Smooth muscle cell (in vitro differentiated cells): ENCODE measurements around the gene ARF1. TPM values are rescaled to one million over a fixed set of nuclear protein-coding genes. Genes with fewer than 3 reads are reported as not detected.

Experiments used
- DNase-seq: peaks from one replicate; lab custom pipeline; 2025; ENCODE audit not compliant: unreplicated experiment; lab: John Stamatoyannopoulos, UW
- H2AFZ ChIP-seq: fragments of 200-600 bp; sonication (generic); 2 replicates; pipeline ENCODE4 v1.6.0; 2016; ENCODE audit warnings: antibody characterized with exemption, low read depth, mild to moderate bottlenecking
- H3F3A ChIP-seq: fragments of 200-600 bp; sonication (generic); 2 replicates; pipeline ENCODE4 v1.6.0; 2017; ENCODE audit warnings: antibody characterized with exemption, low read depth
- H3K27ac ChIP-seq: fragments of 200-600 bp; sonication (generic); 2 replicates; pipeline ENCODE4 v1.5.1; 2016; ENCODE audit warnings: low read depth, mild to moderate bottlenecking
- H3K27me3 ChIP-seq: fragments of 200-600 bp; sonication (generic); 2 replicates; pipeline ENCODE4 v1.6.1; 2016; ENCODE audit warnings: low read depth, mild to moderate bottlenecking
- H3K36me3 ChIP-seq: fragments of 200-600 bp; sonication (generic); 2 replicates; pipeline ENCODE4 v1.5.1; 2016; ENCODE audit warnings: low read depth
- H3K4me1 ChIP-seq: fragments of 200-600 bp; sonication (generic); 2 replicates; pipeline ENCODE4 v1.5.1; 2016; ENCODE audit warnings: low read depth
- H3K4me2 ChIP-seq: fragments of 200-600 bp; sonication (generic); 2 replicates; pipeline ENCODE4 v1.6.0; 2016; ENCODE audit warnings: mild to moderate bottlenecking
- H3K4me3 ChIP-seq: fragments of 200-600 bp; sonication (generic); 2 replicates; pipeline ENCODE4 v1.5.1; 2016; ENCODE audit warnings: mild to moderate bottlenecking
- H3K79me2 ChIP-seq: fragments of 200-600 bp; sonication (generic); 2 replicates; pipeline ENCODE4 v1.6.0; 2016; ENCODE audit warnings: low read depth, mild to moderate bottlenecking
- H3K9ac ChIP-seq: fragments of 200-600 bp; sonication (generic); 2 replicates; pipeline ENCODE4 v1.6.0; 2016; ENCODE audit warnings: low read depth
- H3K9me3 ChIP-seq: fragments of 200-600 bp; sonication (generic); replicated peaks from 2 replicates; pipeline ENCODE4 v1.5.1; 2016; ENCODE audit warnings: low read depth
- H4K20me1 ChIP-seq: fragments of 200-600 bp; sonication (generic); 2 replicates; pipeline ENCODE4 v1.6.0; 2016; ENCODE audit warnings: low read depth
- WGBS: methylation state at CpG from one replicate; pipeline ENCODE4 v1.1.7; 2016; ENCODE audit warnings: low lambda C conversion rate; 5-methylcytosine and 5-hydroxymethylcytosine counted together
- polyA plus RNA-seq: library from polyadenylated mRNA; unstranded; fragments of >200 nt; fragmentation: Nextera tagmentation; extraction: Ambion mirVana; gene quantifications from 2 replicates; pipeline ENCODE4 v1.2.1, GENCODE V29; 2016
- total RNA-seq: library from RNA; depleted of rRNA; stranded (reverse); fragments of >200 nt; gene quantifications from 2 replicates; pipeline ENCODE4 v1.2.3, GENCODE V29; 2014
- TF ChIP-seq, protein P1 (sequence below): fragments of 200-600 bp; sonication (generic); IDR thresholded peaks from 2 replicates; pipeline ENCODE4 v1.5.1; 2017; ENCODE audit warnings: borderline replicate concordance, mild to moderate bottlenecking, antibody characterized with exemption; ENCODE audit not compliant: insufficient read depth, poor library complexity, severe bottlenecking

ARF1 gene
- total and polyA plus RNA-seq, 2 experiments from 2014 or later, result 237 to 698 TPM

DNA sequence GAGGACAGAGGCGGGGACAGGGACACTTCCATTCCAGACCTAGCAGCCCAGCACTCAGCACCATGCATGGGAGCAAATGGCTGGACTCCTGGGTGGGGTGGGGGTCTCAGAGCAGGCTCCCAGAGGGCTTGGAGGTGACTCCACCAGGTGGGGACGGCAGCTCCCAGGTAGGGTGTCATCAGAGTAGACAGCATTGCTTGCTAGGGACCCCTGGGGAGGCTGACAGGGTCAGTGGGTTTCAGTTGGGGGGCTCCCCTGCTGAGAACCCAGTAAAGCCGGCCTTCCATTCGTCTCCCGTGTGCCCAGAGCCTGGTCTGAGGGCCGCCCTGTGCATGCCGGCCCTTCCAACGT, 62.5 kb downstream of the ARF1 start:
- Histone ChIP-seq H3K36me3 (no peaks in the 10 kb centered on the region), H4K20me1 (peaks cover 94% of the 10 kb centered on the region), H3K79me2 (peaks cover 56% of the 10 kb centered on the region), H3K27ac (no peak overlapping the region), H3K9me3 (no peaks in the 10 kb centered on the region), H3K4me3 (no peak overlapping the region), H3K27me3 (no peaks in the 10 kb centered on the region), H2AFZ (no peak overlapping the region), H3K9ac (no peak overlapping the region), H3K4me2 (no peak overlapping the region), H3K4me1 (peaks cover 20% of the 10 kb centered on the region), H3F3A (no peaks in the 10 kb centered on the region)
- WGBS, result 98% methylated on average over 7 of the region's 8 CpGs
- TF ChIP-seq, protein P1, sequence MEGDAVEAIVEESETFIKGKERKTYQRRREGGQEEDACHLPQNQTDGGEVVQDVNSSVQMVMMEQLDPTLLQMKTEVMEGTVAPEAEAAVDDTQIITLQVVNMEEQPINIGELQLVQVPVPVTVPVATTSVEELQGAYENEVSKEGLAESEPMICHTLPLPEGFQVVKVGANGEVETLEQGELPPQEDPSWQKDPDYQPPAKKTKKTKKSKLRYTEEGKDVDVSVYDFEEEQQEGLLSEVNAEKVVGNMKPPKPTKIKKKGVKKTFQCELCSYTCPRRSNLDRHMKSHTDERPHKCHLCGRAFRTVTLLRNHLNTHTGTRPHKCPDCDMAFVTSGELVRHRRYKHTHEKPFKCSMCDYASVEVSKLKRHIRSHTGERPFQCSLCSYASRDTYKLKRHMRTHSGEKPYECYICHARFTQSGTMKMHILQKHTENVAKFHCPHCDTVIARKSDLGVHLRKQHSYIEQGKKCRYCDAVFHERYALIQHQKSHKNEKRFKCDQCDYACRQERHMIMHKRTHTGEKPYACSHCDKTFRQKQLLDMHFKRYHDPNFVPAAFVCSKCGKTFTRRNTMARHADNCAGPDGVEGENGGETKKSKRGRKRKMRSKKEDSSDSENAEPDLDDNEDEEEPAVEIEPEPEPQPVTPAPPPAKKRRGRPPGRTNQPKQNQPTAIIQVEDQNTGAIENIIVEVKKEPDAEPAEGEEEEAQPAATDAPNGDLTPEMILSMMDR, result no peak
- DNase-seq, result no peak

DNA sequence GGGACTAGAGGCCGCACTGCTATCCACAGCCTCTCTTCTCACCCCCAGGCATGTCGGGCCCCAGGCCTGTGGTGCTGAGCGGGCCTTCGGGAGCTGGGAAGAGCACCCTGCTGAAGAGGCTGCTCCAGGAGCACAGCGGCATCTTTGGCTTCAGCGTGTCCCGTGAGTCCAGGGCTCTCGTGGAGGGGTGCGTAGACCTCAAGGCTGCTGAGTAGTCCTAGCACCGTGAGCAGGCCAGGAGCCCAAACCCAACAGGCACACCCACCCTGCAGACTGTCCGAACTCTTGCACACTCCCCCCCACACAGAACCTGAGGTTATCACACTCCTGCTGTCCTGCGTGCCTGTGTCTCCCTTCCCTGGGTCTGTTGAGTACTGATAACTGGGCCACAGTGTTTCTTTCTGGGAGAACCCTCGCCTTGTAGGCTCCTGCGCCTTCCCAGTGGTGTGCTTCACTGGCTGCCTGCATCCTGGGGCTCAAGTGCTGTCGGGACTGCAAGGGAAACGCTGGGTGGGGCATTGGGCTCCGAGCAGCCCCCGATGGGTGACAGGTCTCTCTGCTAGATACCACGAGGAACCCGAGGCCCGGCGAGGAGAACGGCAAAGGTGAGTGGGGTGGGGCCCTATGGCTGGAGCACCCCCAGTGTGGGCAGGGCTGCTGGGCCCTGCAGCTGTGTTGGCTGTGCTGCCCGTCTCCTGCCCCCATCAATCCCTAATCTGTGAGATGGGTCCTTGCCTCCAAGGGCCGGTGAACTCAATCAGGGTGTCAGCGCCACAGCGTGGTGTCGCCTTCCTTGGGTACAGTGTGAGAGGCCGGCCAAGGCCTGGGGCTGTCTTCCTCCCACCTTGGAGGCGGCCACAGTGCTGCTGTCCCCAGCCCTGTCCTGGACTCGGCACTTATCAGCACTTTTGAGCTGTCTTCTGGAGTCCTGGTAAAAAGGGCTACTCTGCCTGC, 63.2 kb downstream of the ARF1 start:
- TF ChIP-seq, protein P1, result no peak
- 97% methylated on average over 31 of the region's 31 CpGs for WGBS
- Histone ChIP-seq H3K9ac (no peak overlapping the region), H3K27me3 (no peaks in the 10 kb centered on the region), H3K36me3 (no peaks in the 10 kb centered on the region), H3K4me2 (no peak overlapping the region), H3K27ac (no peak overlapping the region), H3K9me3 (no peaks in the 10 kb centered on the region), H3K79me2 (peaks cover 51% of the 10 kb centered on the region), H3K4me1 (peaks cover 19% of the 10 kb centered on the region), H3K4me3 (no peak overlapping the region), H4K20me1 (peaks cover 94% of the 10 kb centered on the region), H2AFZ (no peak overlapping the region), H3F3A (no peaks in the 10 kb centered on the region)
- DNase-seq, result no peak

- H3K4me3 ChIP-seq, result no peak overlapping the region
- no peak overlapping the region for H2AFZ ChIP-seq
- no peaks in the 10 kb centered on the region for H3K9me3 ChIP-seq
- peaks cover 10% of the 10 kb centered on the region for H3K4me1 ChIP-seq
- no peak overlapping the region for H3K9ac ChIP-seq
- H3F3A ChIP-seq, result no peaks in the 10 kb centered on the region
- TF ChIP-seq, protein P1, result no peak
- WGBS, result 88% methylated on average over 18 of the region's 18 CpGs
- no peaks in the 10 kb centered on the region for H3K27me3 ChIP-seq
- H3K79me2 ChIP-seq, result peaks cover 42% of the 10 kb centered on the region
- H3K4me2 ChIP-seq, result no peak overlapping the region
- H4K20me1 ChIP-seq, result peaks cover 92% of the 10 kb centered on the region
- DNase-seq, result no peak
- H3K36me3 ChIP-seq, result no peaks in the 10 kb centered on the region
- H3K27ac ChIP-seq, result no peak overlapping the region
Observed at GRCh38 chr1:228146417-228147150, 64.1 kb downstream of the ARF1 start.
